HPDE6-E6E7 (cell line): ENCODE measurements around the gene FCGR2B.
"Not testable (repeated sequence)": the region's sequence is repeated elsewhere in the genome, so short reads cannot be mapped to it uniquely, and the experiment has no call there.

Experiments
- DNase-seq: peaks from one replicate; pipeline ENCODE4 v3.0.0; 2011; ENCODE audit warnings: missing footprints; ENCODE audit errors: extremely low spot score

Gene FCGR2B

GRCh38 chr1:161706113-161706481 lies 43.2 kb downstream of the FCGR2B start:
- DNase-seq: no peak

- DNase-seq: peak; percentile 62
Measured at GRCh38 chr1:161706482-161707347, 43.8 kb downstream of the FCGR2B start, which contains the start of gene FCRLA. Gene FCRLA (plus strand): TSS chr1:161707229. CDS start chr1:161707265, 36 bp downstream.

- DNase-seq: no peak
Measured at GRCh38 chr1:161707503-161707902, 44.6 kb downstream of the FCGR2B start.

GRCh38 chr1:161709373-161709772 lies 46.4 kb downstream of the FCGR2B start:
- DNase-seq: no peak

- no peak for DNase-seq
Measured at GRCh38 chr1:161710560-161710959, 47.6 kb downstream of the FCGR2B start.

GRCh38 chr1:161718559-161719324 lies 55.8 kb downstream of the FCGR2B start:
- DNase-seq: no peak

GRCh38 chr1:161719325-161719611 lies 56.3 kb downstream of the FCGR2B start:
- no peak for DNase-seq

- no peak for DNase-seq
Measured at GRCh38 chr1:161720422-161720821, 57.5 kb downstream of the FCGR2B start.

- no peak for DNase-seq
Measured at GRCh38 chr1:161720956-161721737, 58.2 kb downstream of the FCGR2B start, which contains the start of gene FCRLB. Gene FCRLB (plus strand): TSS chr1:161721544. CDS start chr1:161722673, 1,129 bp downstream.

- DNase-seq: no peak
Measured at GRCh38 chr1:161721738-161722343, 58.9 kb downstream of the FCGR2B start.

GRCh38 chr1:161722406-161722805 lies 59.5 kb downstream of the FCGR2B start:
- no peak for DNase-seq

- peak; percentile 46 for DNase-seq
Measured at GRCh38 chr1:161723459-161724141, 60.7 kb downstream of the FCGR2B start.

- DNase-seq: not testable (repeated sequence)
Measured at GRCh38 chr1:161725258-161725907, 62.4 kb downstream of the FCGR2B start.

- no peak for DNase-seq
Measured at GRCh38 chr1:161725908-161726472, 63.0 kb downstream of the FCGR2B start.

GRCh38 chr1:161726473-161727255 lies 63.7 kb downstream of the FCGR2B start:
- DNase-seq: peak; percentile 45

- no peak for DNase-seq
Measured at GRCh38 chr1:161727256-161727924, 64.4 kb downstream of the FCGR2B start.
